HG03378 (cell line): ENCODE results near the gene GREB1L.
A peak's percentile ranks its signal among the peaks of the same experiment; 100 is the strongest.

ENCODE experiments used
- ATAC-seq: cut with Tn5 transposase; IDR thresholded peaks from one replicate; pipeline ENCODE4 v1.9.1; 2021; ENCODE audit warnings: mild to moderate bottlenecking, moderate library complexity; ENCODE audit not compliant: unreplicated experiment

Gene GREB1L

GRCh38 chr18:21444465-21445212, 202.6 kb downstream of the GREB1L start:
- no peak for ATAC-seq

- ATAC-seq: no peak
These were observed 206.3 kb downstream of the GREB1L start for GRCh38 chr18:21448299-21448698.

- ATAC-seq: peak; percentile 10
These were observed 207.6 kb downstream of the GREB1L start for GRCh38 chr18:21449367-21450290.

GRCh38 chr18:21450503-21450902, 208.5 kb downstream of the GREB1L start:
- ATAC-seq: no peak

GRCh38 chr18:21450913-21451312, 208.9 kb downstream of the GREB1L start:
- ATAC-seq: no peak

- no peak for ATAC-seq
These were observed 209.8 kb downstream of the GREB1L start for GRCh38 chr18:21451851-21452250.

GRCh38 chr18:21452276-21452780, 210.3 kb downstream of the GREB1L start:
- ATAC-seq: no peak

GRCh38 chr18:21452796-21453510, 210.9 kb downstream of the GREB1L start:
- ATAC-seq: no peak

GRCh38 chr18:21453511-21453901, 211.5 kb downstream of the GREB1L start:
- no peak for ATAC-seq

GRCh38 chr18:21454725-21455124, 212.7 kb downstream of the GREB1L start:
- no peak for ATAC-seq

GRCh38 chr18:21456428-21457178, 214.6 kb downstream of the GREB1L start:
- ATAC-seq: no peak

GRCh38 chr18:21457179-21457535, 215.1 kb downstream of the GREB1L start:
- no peak for ATAC-seq

GRCh38 chr18:21458310-21458709, 216.3 kb downstream of the GREB1L start:
- ATAC-seq: no peak

- no peak for ATAC-seq
These were observed 216.8 kb downstream of the GREB1L start for GRCh38 chr18:21458788-21459187.

- ATAC-seq: no peak
These were observed 217.8 kb downstream of the GREB1L start for GRCh38 chr18:21459706-21460286.

- ATAC-seq: no peak
These were observed 219.4 kb downstream of the GREB1L start for GRCh38 chr18:21461460-21461859.

- no peak for ATAC-seq
These were observed 221.7 kb downstream of the GREB1L start for GRCh38 chr18:21463718-21464117.

- no peak for ATAC-seq
These were observed 226.6 kb downstream of the GREB1L start for GRCh38 chr18:21468514-21469164.

GRCh38 chr18:21472741-21473140, 230.7 kb downstream of the GREB1L start:
- ATAC-seq: no peak

GRCh38 chr18:21474621-21475020, 232.6 kb downstream of the GREB1L start:
- no peak for ATAC-seq
